Peyer's patch (tissue), 4 donors: Measurements from ENCODE around the gene LIG3. TPM values are rescaled to one million over a fixed set of nuclear protein-coding genes. Genes with fewer than 3 reads are reported as not detected.
A peak's percentile ranks its signal among the peaks of the same experiment; 100 is the strongest.

Experiments
- DNase-seq, 3 donors: peaks; one replicate each; pipeline ENCODE4 v3.0.0-alpha.2; 2017 to 2019
- H3K27ac ChIP-seq, 4 donors: fragments of 200-600 bp; sonication (generic); one replicate each; pipeline ENCODE4 v1.5.1; 2016 to 2019
- H3K27me3 ChIP-seq, 2 donors: fragments of 200-600 bp; sonication (generic); one replicate each; pipeline ENCODE4 v1.5.1; 2019
- H3K36me3 ChIP-seq, 3 donors: fragments of 200-600 bp; sonication (generic); one replicate each; pipeline ENCODE4 v1.5.1; 2016 to 2019
- H3K4me1 ChIP-seq, 4 donors: fragments of 200-600 bp; sonication (generic); one replicate each; pipeline ENCODE4 v1.5.1; 2016 to 2019
- H3K4me3 ChIP-seq, 4 donors: fragments of 200-600 bp; sonication (generic); 1 replicate in 3 of 4; 2 replicates in 1 of 4; pipeline ENCODE4 v1.5.1; 2016 to 2019; ENCODE audit warnings: mild to moderate bottlenecking in 1 of 4
- H3K9me3 ChIP-seq, 4 donors: fragments of 200-600 bp; sonication (generic); one replicate each; pipeline ENCODE4 v1.5.1; 2016 to 2019; ENCODE audit warnings: mild to moderate bottlenecking in 1 of 4
- CTCF ChIP-seq, 6 experiments: fragments of 450-650 bp in 4 of 6; fragments of 200-600 bp in 2 of 6; sonication (generic) in 1 of 6; IDR thresholded peaks; one replicate each; pipeline ENCODE4 v1.5.1; 2017 to 2019; ENCODE audit warnings: antibody characterized with exemption in 6 of 6, mild to moderate bottlenecking in 3 of 6, moderate library complexity in 1 of 6
- POLR2A ChIP-seq, 2 donors: fragments of 450-650 bp; IDR thresholded peaks; one replicate each; pipeline ENCODE4 v1.5.1; 2017; ENCODE audit warnings: antibody characterized with exemption in 2 of 2, mild to moderate bottlenecking in 2 of 2, moderate library complexity in 2 of 2
- total RNA-seq, 4 donors: library from RNA; depleted of rRNA; stranded (reverse); fragments of >200 nt; gene quantifications; one replicate each; pipeline ENCODE4 v1.1.0, GENCODE V29; 2016

The LIG3 gene
- total RNA-seq, 4 donors from 2014 or later: 19.6 to 82.5 (median 36.3) TPM

GRCh38 chr17:34981538-34982241 is 1.4 kb downstream of the LIG3 start:
- DNase-seq: no peak
- H3K9me3 ChIP-seq: no peaks in the 10 kb centered on the region
- H3K4me1 ChIP-seq: peaks cover 0 to 19% (median 2%) of the 10 kb centered on the region in 4 donors
- peaks cover 0 to 4% (median 0%) of the 10 kb centered on the region in 3 donors for H3K36me3 ChIP-seq
- no peaks in the 10 kb centered on the region for H3K27me3 ChIP-seq
- H3K27ac ChIP-seq: peak overlapping the region; percentile 98 to 100 (median 99)
- H3K4me3 ChIP-seq: peak overlapping the region; percentile 79 to 99 (median 94)
- TF ChIP-seq POLR2A (IDR thresholded peaks at IDR 0.05) (no peak), CTCF (IDR thresholded peaks at IDR 0.05) (no peak)

GRCh38 chr17:34987232-34987631 is 6.9 kb downstream of the LIG3 start:
- TF ChIP-seq CTCF (IDR thresholded peaks at IDR 0.05) (no peak), POLR2A (IDR thresholded peaks at IDR 0.05) (no peak)
- H3K27me3 ChIP-seq: no peaks in the 10 kb centered on the region
- no peaks in the 10 kb centered on the region for H3K9me3 ChIP-seq
- DNase-seq: no peak
- H3K4me1 ChIP-seq: peaks cover 0 to 16% (median 0%) of the 10 kb centered on the region in 4 donors
- no peak overlapping the region for H3K27ac ChIP-seq
- peaks cover 0 to 26% (median 0%) of the 10 kb centered on the region in 3 donors for H3K36me3 ChIP-seq
- H3K4me3 ChIP-seq: no peak overlapping the region

- peaks cover 0 to 13% (median 0%) of the 10 kb centered on the region in 4 donors for H3K4me1 ChIP-seq
- TF ChIP-seq POLR2A (IDR thresholded peaks at IDR 0.05): no peak
- TF ChIP-seq CTCF (IDR thresholded peaks at IDR 0.05): no peak
- no peak for DNase-seq
- no peaks in the 10 kb centered on the region for H3K27me3 ChIP-seq
- no peak overlapping the region for H3K4me3 ChIP-seq
- H3K9me3 ChIP-seq: no peaks in the 10 kb centered on the region
- H3K27ac ChIP-seq: no peak overlapping the region
- H3K36me3 ChIP-seq: peaks cover 0 to 39% (median 0%) of the 10 kb centered on the region in 3 donors
Observed at GRCh38 chr17:34988644-34989043, 8.3 kb downstream of the LIG3 start.

GRCh38 chr17:34989473-34989872 is 9.2 kb downstream of the LIG3 start:
- no peak for DNase-seq
- no peak for TF ChIP-seq POLR2A (IDR thresholded peaks at IDR 0.05)
- TF ChIP-seq CTCF (IDR thresholded peaks at IDR 0.05): no peak
- Histone ChIP-seq H3K36me3 (peaks cover 0 to 47% (median 0%) of the 10 kb centered on the region in 3 donors), H3K9me3 (no peaks in the 10 kb centered on the region), H3K27ac (no peak overlapping the region), H3K27me3 (no peaks in the 10 kb centered on the region), H3K4me3 (no peak overlapping the region), H3K4me1 (peaks cover 0 to 13% (median 0%) of the 10 kb centered on the region in 4 donors)

- peaks cover 0 to 58% (median 0%) of the 10 kb centered on the region in 3 donors for H3K36me3 ChIP-seq
- DNase-seq: no peak
- peak overlapping the region in 1 of 4 donors; percentile 39 for H3K27ac ChIP-seq
Observed at GRCh38 chr17:34990921-34991365, 10.6 kb downstream of the LIG3 start.

More at GRCh38 chr17:34990921-34991365, 10.6 kb downstream of the LIG3 start:
- no peak overlapping the region for H3K4me3 ChIP-seq
- H3K4me1 ChIP-seq: peaks cover 0 to 13% (median 0%) of the 10 kb centered on the region in 4 donors
- H3K27me3 ChIP-seq: no peaks in the 10 kb centered on the region
- H3K9me3 ChIP-seq: no peaks in the 10 kb centered on the region
- TF ChIP-seq POLR2A (IDR thresholded peaks at IDR 0.05) (no peak), CTCF (IDR thresholded peaks at IDR 0.05) (no peak)
